Retinal pigment epithelial cell (primary cell): Measurements from ENCODE around the gene MARCHF6.
"Not testable (repeated sequence)": the region's sequence is repeated elsewhere in the genome, so short reads cannot be mapped to it uniquely, and the experiment has no call there.

Source experiments
- DNase-seq: peaks from one replicate; pipeline ENCODE4 v3.0.0-alpha.2; 2010; ENCODE audit warnings: low read depth
- H3K4me3 ChIP-seq: 2 replicates; pipeline ENCODE4 v1.5.1; 2011; ENCODE audit warnings: mild to moderate bottlenecking, low read length, control low read depth, moderate library complexity
- CTCF ChIP-seq: conservative IDR thresholded peaks from 2 replicates; pipeline ENCODE4 v1.5.1; 2011; ENCODE audit warnings: low read depth, low read length, control low read depth, inconsistent platforms

MARCHF6 gene

GRCh38 chr5:10307206-10308148, 46.0 kb upstream of the MARCHF6 start, which contains the start of gene CMBL:
CMBL (minus strand) TSS chr5:10307902; CDS start chr5:10290762, 17,140 bp downstream.
- peak within 1 kb of the TSS; percentile 69 for H3K4me3 ChIP-seq
- no peak for DNase-seq
- no peak for TF ChIP-seq CTCF

DNA sequence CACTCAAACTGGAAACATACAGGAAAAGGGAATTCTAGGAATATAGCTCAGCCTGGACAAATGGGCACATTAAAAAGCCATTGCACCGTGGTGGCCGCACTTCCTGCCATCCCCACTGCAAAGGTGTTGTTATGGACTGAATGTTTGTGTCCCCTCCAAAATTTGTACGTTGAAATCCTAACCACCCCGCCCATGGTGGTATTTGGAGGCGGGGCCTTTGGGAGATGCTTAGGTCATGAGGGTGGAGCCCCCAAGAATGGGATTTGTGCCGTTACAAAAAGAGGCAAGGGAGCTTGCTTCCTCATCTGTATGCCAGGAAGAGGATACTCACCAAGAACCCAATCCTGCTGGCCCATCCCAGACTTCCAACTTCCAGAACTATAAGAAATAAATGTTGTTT, 44.7 kb upstream of the MARCHF6 start:
- H3K4me3 ChIP-seq: no peak overlapping the region
- no peak for DNase-seq
- TF ChIP-seq CTCF: no peak

DNA sequence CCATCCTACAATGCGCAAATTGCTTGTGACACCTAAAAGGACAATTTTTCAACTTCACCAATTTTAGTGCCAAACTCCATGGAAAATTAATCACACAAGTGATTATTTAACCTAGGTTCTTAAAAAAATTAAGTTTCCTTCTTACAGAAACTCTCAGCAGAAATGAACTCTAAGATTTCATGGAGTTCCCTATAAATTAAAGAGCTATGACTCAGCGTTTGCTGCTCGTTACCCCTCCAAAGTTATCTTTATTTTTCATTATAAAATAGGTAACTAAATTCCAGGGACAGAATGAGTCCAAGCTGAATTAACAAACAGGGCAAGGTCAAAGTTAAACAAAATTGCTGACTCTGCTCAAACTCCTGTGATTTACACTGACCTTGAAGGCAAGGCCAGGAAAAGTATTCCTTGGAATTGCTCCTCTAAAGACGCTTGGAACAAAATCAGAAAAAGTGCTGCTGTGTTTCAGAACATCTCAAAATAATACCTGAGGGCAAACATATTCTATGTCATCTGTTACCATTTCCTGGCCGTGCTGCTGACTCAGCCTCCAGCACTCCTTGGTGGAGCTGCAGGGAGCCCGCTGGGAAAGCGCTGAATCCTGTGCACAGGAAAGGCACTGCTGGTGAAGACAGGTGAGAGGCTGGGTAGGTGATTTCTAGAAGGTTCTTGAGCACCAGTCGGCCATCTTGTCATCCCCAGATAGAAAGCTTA, 43.3 kb upstream of the MARCHF6 start:
- no peak for TF ChIP-seq CTCF
- no peak for DNase-seq

GRCh38 chr5:10310835-10311570, 42.5 kb upstream of the MARCHF6 start:
- not testable (repeated sequence) for DNase-seq

More for the DNA sequence above, 43.3 kb upstream of the MARCHF6 start:
- no peak overlapping the region for H3K4me3 ChIP-seq

DNA sequence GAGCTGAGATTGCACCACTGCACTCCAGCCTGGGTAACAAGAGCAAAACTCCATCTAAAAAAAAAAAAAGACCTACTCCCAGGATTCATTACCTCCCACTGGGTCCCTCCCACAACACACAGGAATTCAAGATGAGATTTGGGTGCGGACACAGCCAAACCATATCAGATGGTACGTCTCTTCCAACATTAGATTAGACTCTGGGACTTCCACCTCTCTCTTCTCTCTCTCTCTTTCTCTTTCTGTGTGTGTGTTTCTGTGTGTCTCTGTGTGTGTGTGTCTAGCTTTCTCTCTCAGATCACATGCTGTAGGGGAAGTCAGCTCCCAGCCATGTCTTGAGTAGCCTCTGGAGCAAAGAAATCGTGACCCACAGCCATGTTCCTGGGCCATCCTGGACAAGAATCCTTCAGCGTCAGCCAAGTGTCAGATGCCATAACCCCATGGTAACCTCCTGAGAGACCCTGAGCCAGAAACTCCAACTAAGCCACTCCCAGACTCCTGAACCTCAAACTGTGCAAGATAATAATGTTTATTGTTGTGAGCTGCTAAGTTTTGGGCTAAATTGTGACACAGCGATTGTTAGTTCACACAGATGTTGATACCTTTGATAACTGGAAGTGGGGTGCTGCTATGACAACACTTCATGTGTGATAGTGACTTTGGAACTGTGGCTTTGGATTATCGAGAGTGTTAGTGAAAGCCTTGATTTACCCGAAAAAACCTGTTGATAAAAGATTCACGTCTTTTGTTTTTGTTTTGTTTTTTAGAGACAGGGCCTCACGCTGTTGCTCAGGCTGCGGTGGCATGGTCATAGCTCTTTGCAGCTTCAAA, 41.7 kb upstream of the MARCHF6 start:
- no peak for TF ChIP-seq CTCF
- no peak overlapping the region for H3K4me3 ChIP-seq
- no peak for DNase-seq

More at GRCh38 chr5:10310835-10311570, 42.5 kb upstream of the MARCHF6 start:
- H3K4me3 ChIP-seq: not testable (repeated sequence)

DNA sequence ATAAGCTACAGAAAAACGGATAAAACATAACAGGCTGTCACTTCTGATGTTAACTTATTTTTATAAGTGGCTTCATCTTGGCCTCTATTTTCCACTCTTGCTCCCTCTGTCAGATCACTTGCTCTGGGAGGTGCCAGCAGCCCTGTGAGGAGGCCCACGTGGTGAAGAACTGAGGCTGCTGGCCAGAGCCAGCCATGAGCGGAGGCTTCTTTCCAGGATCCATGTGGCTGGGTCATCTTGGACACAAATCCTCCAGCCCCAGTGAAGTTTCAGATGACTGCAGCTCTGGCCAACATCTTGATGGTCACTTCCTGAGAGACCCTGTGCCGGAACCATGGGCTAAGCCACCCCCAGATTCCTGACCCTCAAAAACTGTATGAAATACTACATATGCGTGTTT, 38.3 kb upstream of the MARCHF6 start:
- H3K4me3 ChIP-seq: no peak overlapping the region
- DNase-seq: no peak
- TF ChIP-seq CTCF: no peak
